GM21526 (cell line): Measurements from ENCODE around the gene CNIH1.
"Not testable (repeated sequence)": the region's sequence is repeated elsewhere in the genome, so short reads cannot be mapped to it uniquely, and the experiment has no call there.

Experiments
- ATAC-seq: cut with Tn5 transposase; IDR thresholded peaks from one replicate; pipeline ENCODE4 v1.9.1; 2021; ENCODE audit warnings: moderate library complexity; ENCODE audit not compliant: unreplicated experiment, low FRiP score

Gene CNIH1

DNA sequence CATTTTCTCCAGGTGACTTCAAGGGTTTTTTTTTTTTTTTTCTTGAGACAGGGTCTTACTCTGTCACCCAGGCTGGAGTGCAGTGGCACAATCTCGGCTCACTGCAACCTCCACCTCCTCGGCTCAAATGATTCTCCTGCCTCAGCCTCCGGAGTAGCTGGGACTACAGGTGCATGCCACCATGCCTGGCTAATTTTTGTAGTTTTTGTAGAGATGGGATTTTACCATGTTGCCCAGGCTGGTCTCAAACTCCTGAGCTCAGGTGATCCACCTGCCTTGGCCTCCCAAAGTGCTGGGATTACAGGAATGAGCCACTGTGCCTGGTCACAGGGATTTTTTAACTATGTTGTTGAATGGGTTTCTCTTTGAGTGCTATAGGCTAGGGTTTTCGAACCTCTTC lies 3.2 kb downstream of the CNIH1 start:
- ATAC-seq = not testable (repeated sequence)

DNA sequence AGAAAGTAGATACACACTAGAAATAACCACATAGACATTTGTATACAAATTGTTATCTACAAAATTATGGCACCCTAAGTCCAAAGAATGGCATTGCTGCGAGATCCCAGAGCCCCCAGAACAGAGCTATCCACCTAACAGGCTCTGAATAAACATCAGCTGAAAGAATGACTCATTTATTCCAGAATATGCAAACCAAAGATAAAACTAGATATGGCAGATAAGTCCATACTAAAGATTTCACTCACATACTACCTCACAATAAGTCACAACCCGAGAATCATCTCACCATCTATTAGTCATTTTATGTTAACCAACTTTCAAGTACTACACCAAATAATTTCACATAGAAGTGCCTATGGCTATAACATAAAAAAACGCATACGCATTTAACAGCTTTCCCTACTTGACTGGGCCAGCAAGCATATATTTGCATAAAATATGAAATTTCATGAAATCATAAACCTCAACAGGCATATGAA lies 5.6 kb downstream of the CNIH1 start:
- ATAC-seq = no peak

DNA sequence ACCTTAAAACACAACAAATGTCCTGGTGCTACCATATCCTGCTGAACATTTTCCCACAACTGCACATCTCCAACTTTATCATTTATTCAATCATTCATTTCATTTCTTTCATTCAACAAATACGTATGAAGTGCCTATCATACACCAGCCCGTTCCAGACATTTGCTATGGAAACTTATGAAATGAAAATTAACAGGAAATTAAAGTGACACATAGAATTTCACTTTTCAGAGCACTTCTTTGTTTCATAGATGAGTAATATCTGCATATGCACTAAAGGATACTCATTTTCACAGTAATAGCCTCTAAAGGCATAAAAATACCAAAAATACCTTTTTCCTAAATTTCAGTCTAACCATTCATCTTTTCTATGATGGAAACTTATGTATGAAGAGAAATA lies 12.6 kb downstream of the CNIH1 start:
- ATAC-seq = no peak

DNA sequence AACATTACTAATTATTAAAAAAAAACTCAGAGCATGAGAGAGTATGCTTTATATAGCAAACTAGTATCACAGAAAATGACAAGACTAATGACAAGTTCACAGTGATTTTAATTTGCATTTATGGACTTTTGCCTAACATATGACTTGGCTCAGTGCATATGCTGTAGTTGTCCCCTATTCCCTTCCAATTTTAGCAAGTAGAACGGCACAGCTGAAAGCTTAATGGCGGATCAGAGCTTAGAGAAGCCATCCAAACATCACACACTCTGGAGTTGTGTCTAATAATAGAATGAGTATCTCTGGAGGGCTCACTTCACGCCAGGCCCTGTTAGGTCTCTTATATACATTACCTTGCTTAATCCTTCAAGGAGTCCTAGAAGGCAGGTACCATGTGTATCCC lies 13.3 kb downstream of the CNIH1 start:
- ATAC-seq = no peak

DNA sequence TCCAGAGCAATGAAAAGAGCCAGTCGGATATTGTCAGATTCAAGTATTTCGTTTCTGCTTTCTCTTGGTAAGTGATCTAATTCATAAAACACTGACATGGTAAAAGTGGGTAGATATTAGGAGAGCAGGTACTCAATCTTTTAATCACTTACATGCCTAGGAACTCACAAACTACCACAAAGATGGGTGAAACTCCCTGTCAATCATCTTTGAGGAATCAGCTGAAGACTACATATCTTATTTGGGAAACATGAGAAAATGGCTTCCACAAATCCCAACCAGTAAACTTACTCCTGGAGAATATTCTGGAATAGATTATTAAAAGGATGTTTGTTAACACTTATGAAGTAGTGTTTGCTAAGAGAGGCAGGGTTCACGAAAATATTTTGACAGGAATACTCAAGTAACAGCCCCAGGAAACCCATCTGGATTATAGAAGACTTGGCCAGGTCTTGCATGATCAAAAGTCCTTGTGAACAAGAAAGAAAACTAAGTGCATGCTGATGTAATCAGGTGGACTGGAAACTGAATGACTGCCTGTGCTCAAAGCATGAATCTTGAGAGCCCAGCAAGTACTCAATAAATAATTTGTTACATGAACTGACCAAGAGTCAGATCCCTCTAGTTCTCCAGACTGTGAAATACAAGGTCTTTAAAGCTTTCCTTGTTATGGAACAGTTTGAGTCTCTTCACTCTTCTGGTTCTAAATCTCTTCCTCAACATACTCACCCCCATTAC lies 15.5 kb downstream of the CNIH1 start:
- no peak for ATAC-seq

DNA sequence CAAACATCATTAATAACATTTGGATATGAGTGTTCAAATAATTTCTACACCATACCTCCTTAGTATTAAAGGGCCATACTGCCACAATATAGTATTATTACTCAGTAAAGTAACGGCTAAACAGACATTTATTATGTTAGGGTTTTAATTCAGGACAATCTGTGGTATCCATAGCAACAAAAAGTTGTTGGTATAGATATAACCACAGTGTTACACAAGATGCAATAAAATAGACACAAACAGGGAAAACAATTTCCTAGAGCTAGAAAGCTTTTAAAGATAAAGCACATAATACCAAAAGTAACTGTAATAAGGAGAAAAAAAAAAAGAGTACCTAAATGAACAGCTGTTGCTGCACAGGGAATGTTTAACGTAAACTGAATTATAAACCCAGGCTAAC lies 16.1 kb downstream of the CNIH1 start:
- ATAC-seq = no peak

DNA sequence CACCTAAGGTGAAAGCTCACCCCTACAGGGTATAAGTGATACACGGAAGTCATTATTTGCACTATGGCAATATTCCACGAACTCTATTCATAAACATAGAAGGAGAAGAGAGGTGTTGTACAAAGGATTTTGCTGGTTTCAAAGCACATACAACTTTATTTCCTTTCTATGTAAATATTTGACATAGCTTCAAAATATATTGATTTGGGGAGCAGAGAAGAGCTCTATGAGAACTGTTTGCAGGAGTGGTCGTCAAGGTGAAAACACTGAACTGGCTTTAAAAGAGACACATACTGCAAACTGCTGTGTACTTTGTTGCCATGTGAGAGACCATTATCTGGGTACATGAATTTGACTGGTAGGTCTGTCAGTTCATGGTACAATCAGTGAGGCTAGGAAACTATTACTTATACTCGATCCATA lies 16.7 kb downstream of the CNIH1 start:
- no peak for ATAC-seq

DNA sequence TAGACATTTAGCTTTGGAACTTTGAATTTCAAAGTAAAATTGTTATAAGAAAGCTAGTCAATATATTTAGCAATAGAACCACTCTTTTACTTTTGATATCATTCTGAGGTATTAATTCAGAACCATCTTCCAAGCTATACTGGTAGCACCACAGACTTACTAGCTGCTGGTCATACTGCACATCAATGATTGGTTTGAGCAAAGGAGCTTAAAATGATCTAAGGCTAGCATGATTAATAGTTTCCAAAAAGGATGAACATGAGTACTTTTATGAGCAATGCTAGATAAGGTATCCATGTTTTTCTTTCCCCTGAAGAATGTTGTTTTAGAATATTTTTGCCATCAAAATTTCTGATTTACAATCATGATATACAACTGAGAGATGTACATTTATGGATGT lies 17.2 kb downstream of the CNIH1 start:
- ATAC-seq = no peak

DNA sequence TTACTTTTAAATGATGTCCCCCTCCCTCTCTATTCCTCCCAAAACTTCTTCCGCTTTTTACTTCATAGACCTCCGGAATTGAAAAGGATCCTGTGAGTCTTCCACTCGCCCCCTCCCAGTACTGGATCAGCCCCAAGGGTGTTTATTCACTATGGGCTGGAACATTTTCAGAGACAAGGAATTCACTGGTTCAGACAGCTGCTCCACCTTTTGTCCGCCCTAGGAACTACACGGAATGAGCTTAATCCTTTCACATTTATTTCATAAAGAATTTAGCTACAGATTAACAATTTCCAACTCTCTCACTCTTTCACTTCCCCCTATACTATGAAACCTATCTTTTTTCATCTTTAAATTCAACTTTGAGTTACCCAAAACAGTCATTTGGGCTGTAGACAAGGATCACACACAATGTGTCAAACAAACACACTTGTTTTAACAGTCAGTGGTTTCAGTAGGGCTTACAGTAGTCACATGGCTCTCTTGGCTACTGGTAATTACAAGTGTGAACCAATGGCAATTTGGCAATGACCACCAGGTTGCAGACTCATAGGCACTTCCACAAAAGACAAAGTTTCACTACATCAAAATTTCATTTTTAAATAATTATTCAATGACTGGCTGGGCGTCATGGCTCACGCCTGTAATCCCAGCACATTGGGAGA lies 20.6 kb downstream of the CNIH1 start:
- ATAC-seq = no peak

DNA sequence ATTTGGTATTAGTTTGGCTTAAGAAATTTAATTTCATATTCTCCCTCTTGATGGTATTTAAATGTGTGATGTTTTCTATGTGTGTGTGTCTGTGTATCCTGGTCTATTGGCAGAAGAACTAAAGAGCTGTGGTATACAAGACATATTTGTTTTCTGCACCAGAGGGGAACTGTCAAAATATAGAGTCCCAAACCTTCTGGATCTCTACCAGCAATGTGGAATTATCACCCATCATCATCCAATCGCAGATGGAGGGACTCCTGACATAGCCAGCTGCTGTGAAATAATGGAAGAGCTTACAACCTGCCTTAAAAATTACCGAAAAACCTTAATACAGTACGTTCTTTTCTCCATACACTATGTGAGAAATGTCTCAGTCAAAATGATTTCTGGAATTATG lies 29.8 kb downstream of the CNIH1 start:
- ATAC-seq = no peak

DNA sequence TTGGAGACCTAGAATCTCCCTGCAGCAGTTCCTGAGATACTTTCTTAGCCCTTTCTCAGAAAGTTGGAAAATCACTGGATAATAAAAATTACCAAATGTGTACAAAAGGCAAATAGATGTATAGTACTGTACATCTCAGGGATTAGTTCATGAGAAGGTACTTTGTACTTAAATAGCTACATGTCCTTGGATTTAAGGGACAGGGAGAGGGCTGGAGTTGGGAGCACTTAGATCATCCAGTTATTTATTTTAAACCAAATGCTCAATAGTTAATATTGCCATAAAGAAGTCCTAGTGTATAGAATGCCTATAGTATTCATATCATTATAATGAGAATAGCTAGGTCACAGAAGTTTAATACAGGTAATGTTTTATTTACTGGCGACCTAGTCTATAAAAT lies 31.0 kb downstream of the CNIH1 start:
- no peak for ATAC-seq

DNA sequence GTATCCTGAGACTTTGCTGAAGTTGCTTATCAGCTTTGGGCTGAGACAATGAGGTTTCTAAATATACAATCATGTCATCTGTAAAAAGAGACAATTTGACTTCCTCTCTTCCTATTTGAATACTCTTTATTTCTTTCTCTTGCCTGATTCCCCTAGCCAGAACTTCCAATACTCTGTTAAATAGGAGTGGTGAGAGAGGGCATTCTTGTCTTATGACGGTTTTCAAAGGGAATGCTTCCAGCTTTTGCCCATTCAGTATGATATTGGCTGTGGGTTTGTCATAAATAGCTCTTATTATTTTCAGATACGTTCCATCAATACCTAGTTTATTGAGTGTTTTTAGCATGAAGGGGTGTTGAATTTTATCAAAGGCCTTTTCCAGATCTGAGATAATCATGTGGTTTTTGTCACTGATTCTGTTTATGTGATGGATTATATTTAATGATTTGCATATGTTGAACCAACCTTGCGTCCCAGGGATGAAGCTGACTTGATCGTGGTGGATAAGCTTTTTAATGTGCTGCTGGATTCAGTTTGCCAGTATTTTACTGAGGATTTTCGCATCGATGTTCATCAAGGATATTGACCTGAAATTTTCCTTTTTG lies 37.7 kb downstream of the CNIH1 start:
- ATAC-seq = not testable (repeated sequence)

DNA sequence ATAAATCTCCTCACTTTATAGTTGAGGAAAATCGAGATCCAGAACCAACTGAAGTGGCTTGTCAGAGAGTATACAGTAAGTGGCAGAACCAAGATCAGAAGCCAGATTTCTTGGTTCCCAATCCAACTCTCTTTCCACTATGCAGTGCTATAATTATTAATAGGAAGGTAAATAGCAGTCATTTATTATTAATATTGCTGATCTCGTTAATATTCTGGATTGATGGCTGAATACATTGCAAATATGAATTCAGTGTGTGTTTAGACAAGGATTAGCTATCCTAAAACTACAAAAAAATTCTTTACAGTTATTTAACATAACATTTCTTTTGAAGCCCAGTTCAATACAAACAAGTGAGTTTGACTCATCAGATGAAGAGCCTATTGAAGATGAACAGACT lies 41.6 kb downstream of the CNIH1 start:
- no peak for ATAC-seq

DNA sequence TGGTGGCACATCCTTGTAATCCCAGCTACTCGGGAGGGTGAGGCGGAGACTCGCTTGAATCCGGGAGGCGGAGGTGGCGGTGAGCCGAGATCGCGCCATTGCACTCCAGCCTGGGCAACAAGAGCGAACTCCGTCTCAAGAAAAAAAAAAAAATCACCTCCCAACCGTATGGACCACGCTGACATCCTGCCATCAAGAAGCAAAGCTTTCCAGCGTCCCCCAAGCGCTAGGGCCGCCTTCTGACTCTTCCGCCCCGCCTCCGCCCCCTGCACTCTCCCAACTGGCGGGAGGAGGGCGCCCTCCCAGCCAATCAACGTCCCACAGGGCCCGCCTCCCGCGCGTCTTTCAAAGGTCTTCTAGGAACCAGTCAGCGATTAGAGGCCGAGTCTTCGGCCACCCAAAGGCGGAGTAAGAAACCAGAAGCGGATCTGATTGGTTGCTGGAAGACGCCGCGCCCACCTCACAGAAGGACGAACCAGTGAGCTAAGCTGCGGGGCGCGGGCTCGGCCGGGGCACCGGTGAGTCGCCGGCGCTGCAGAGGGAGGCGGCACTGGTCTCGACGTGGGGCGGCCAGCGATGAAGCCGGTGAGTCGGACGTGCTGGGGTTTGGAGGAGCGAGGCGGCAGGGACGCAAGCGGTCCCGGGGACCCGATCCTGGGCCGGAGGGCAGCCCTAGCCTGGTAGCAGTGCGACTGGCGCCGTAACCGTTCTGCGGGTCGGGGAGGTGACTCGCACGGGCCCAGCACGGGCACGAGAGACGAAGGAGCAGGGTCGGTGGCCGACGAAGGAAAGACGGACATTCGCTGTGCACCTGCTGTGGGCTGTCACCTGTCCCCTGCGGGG lies 44.5 kb downstream of the CNIH1 start, which contains the start of gene CDKN3:
TSS of gene CDKN3 (plus strand) at position 515 of the 843 bp plus-strand sequence. CDS start at position 577, 62 bp downstream.
- peak; percentile 97 for ATAC-seq

DNA sequence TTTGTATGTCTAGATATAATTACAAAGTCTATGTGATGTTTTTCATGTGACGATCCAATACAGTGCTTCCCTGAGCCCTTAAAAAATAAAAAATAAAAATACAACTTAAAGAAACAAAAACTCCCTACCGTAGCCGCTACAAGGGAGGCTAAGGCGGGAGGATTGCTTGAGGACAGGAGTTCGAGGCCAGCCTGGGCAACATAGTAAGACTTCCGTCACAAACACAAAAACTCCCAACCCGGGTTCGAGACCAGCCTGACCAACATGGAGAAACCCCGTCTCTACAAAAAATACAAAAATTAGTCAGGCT lies 45.0 kb downstream of the CNIH1 start:
- no peak for ATAC-seq

DNA sequence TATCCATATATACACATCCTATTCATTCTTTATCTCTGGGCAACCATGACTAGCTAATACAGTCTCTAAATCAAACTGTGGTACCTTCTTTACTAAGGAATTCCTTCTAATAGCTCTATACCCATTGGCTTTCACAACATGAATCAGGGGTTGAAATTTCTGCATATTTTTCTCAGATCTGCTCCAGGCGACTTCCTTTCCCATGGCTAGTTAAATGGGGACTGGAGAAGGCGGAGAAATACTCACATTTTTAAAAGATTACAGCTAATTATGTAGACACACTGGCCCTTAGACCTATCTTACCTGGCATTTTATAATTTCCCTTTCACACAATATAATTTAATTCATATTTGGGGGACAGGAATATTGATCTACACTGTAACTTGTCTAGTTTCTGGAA lies 45.5 kb downstream of the CNIH1 start:
- ATAC-seq = no peak

DNA sequence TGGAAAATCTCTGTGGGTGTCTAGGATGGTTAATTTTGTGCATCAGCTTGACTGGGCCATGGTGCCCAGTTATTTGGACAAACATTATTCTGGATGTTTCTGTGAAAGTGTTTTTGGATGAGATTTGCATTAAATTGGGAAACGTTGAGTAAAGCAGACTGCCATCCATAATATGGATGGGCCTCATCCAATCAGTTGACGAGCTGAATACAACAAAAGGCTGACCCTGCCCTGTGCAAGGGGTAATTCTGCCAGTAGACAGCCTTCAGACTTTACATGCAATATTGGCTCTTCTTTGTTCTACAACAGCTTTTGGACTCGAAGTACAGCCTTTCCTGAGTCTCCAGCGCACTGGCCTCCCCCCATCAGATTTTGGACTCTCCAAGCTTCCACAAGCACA lies 45.9 kb downstream of the CNIH1 start:
- no peak for ATAC-seq

DNA sequence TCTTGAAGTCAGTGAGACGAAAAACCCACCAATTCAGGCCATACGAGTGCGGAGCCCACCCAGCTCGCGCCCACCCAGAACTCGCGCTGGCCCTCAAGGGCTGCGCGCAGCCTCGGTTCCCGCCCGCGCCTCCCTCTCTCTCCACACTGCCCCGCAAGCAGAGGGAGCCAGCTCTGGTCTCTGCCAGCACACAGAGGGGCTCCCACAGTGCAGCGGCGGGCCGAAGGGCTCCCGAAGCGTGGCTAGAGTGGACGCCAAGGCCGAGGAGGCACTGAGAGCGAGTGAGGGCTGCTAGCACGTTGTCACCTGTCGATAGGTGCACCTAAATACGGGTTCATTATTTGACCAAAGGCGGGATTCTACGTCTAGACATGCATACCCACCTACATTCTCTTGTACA lies 46.6 kb downstream of the CNIH1 start:
- no peak for ATAC-seq

DNA sequence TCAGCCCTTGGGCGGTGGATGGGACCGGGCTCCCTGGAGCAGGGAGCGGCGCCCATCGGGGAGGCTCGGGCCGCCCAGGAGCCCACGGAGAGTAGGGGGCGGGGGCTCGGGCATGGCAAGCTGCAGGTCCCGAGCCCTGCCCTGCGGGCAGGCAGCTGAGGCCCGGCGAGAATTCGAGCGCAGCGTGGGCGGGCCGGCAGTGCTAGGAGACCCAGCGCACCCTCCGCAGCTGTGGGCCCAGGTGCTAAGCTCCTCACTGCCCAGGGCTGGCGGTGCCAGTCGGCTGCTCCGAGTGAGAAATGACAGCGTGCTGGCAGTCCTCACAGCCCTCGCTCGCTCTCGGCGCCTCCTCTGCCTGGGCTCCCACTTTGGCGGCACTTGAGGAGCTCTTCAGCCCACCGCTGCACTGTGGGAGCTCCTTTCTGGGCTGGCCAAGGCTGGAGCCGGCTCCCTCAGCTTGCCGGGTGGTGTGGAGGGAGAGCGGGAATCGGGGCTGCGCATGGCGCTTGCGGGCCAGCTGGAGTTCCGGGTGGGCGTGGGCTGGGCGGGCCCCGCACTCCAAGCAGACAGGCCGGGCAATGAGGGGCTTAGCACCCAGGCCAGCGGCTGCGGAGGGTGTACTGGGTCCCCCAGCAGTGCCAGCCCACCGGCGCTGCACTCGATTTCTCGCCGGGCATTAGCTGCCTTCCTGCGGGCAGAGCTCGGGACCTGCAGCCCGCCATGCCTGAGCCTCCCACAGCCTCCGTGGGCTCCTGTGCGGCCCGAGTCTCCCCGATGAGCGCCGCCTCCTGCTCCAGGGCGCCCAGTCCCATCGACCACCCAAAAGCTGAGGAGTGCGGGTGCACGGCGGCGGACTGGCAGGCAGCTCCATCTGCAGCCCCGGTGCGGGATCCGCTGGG lies 47.9 kb downstream of the CNIH1 start:
- not testable (repeated sequence) for ATAC-seq
